LNCaP clone FGC (cell line): ENCODE measurements around the gene ARHGDIG.

Experiments used
- DNase-seq: peaks from one replicate; pipeline ENCODE4 v3.0.0-alpha.2; 2011; ENCODE audit warnings: low read depth
- H3K4me3 ChIP-seq: 2 replicates; pipeline ENCODE4 v1.5.1; 2011; ENCODE audit warnings: mild to moderate bottlenecking, low read depth, low read length, control low read depth
- TF ChIP-seq, protein P1 (sequence below): IDR thresholded peaks from 2 replicates; pipeline ENCODE4 v1.5.1; 2012; ENCODE audit warnings: mild to moderate bottlenecking; ENCODE audit not compliant: control insufficient read depth, insufficient read depth; ENCODE audit errors: extremely low read depth

Gene ARHGDIG

DNA sequence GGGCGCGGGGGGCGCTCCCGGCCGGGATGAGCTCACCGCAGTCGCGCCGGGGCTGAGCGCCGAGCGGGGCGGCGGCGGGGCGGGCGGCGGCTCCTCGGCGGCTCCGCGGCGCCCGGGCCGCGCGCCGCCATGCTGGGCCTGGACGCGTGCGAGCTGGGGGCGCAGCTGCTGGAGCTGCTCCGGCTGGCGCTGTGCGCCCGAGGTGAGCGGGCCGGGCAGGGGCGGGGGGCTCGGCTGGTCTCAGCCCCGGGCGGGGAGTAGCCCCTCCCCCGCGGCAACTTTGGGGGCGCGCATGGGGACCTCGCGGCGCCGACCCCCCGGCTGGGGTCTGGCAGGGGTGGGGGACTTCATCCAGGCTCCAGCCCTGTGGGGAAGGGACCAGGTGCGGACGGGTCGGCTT is at the start of gene ARHGDIG:
ARHGDIG (plus strand) TSS at position 40 of the 400 bp plus-strand sequence; CDS start at position 130, 90 bp downstream.
- TF ChIP-seq, protein P1, sequence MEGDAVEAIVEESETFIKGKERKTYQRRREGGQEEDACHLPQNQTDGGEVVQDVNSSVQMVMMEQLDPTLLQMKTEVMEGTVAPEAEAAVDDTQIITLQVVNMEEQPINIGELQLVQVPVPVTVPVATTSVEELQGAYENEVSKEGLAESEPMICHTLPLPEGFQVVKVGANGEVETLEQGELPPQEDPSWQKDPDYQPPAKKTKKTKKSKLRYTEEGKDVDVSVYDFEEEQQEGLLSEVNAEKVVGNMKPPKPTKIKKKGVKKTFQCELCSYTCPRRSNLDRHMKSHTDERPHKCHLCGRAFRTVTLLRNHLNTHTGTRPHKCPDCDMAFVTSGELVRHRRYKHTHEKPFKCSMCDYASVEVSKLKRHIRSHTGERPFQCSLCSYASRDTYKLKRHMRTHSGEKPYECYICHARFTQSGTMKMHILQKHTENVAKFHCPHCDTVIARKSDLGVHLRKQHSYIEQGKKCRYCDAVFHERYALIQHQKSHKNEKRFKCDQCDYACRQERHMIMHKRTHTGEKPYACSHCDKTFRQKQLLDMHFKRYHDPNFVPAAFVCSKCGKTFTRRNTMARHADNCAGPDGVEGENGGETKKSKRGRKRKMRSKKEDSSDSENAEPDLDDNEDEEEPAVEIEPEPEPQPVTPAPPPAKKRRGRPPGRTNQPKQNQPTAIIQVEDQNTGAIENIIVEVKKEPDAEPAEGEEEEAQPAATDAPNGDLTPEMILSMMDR = no peak
- DNase-seq = no peak
- peak within 1 kb of the TSS; percentile 53 for H3K4me3 ChIP-seq

DNA sequence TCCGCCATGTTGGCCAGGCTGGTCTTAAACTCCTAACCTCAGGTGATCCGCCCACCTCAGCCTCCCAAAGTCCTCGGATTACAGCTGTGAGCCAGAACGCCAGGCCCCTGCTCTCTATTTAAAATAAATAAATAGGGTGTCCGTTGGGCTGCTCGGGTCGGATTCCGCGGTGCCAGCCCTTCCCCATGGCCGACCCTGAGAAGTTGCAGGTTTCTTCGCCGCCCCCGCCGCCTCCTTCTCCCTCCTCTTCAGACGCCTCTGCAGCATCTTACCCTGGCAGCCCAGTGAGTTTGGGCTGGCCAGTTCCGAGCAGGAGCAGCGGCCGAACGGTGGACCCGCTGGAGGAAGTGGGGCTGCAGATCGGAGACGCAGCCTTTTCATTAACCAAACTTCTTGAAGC is 49.4 kb upstream of the ARHGDIG start:
- TF ChIP-seq, protein P1 = no peak
- H3K4me3 ChIP-seq = no peak overlapping the region
- no peak for DNase-seq

- peak within 1 kb of the TSS; percentile 87 for H3K4me3 ChIP-seq
- TF ChIP-seq, protein P1 = peak; percentile 35
- DNase-seq = peak; percentile 62
These were observed 45.7 kb upstream of the ARHGDIG start, which contains the start of gene FAM234A for GRCh38 chr16:234468-235305. TSS of gene FAM234A (plus strand) at chr16:234821. CDS start at chr16:254414, 19,593 bp downstream.

GRCh38 chr16:239948-240277 is 40.5 kb upstream of the ARHGDIG start:
- TF ChIP-seq, protein P1 = no peak
- no peak for DNase-seq
- H3K4me3 ChIP-seq = no peak overlapping the region

DNA sequence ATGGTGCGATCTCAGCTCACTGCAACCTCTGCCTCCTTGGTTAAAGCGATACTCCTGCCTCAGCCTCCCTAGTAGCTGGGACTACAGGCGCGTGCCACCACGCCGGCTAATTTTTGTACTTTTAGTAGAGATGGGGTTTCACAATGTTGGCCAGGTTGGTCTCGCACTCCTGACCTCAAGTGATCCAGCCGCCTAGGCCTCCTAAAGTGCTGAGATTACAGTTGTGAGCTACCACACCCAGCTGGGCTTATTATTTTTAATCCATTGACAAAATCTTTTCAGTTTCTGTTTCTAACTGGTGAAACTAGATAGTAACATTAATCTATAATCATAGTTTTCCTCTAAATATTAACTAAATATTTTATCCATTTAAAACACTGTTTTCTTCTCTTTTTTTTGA is 39.8 kb upstream of the ARHGDIG start:
- no peak for DNase-seq
- H3K4me3 ChIP-seq = no peak overlapping the region
- TF ChIP-seq, protein P1 = no peak

GRCh38 chr16:242281-242680 is 38.1 kb upstream of the ARHGDIG start:
- TF ChIP-seq, protein P1 = no peak
- no peak for DNase-seq

More at GRCh38 chr16:242281-242680, 38.1 kb upstream of the ARHGDIG start:
- H3K4me3 ChIP-seq = no peak overlapping the region
